Measurements from ENCODE around the gene REC8. TPM values are rescaled to one million over a fixed set of nuclear protein-coding genes. Genes with fewer than 3 reads are reported as not detected.

REC8 gene
- total RNA-seq = 1.1 and 1.6 TPM in 2 replicates
- polyA plus RNA-seq (2012) = 3.5 TPM

- DNase-seq (ENCODE audit: low read depth) = no peak
Observed at GRCh38 chr14:24171422-24172260, at the start of gene REC8. REC8 (plus strand) TSS chr14:24172080; CDS start chr14:24172553, 473 bp downstream.

GRCh38 chr14:24122416-24122815 lies 49.5 kb upstream of the REC8 start:
- no peak for DNase-seq (ENCODE audit: low read depth)

- no peak for DNase-seq (ENCODE audit: low read depth)
Observed at GRCh38 chr14:24122898-24123297, 49.0 kb upstream of the REC8 start.

GRCh38 chr14:24123424-24124417 lies 48.2 kb upstream of the REC8 start:
- no peak for DNase-seq (ENCODE audit: low read depth)

- no peak for DNase-seq (ENCODE audit: low read depth)
Observed at GRCh38 chr14:24126939-24127338, 44.9 kb upstream of the REC8 start.

GRCh38 chr14:24127673-24128072 lies 44.2 kb upstream of the REC8 start:
- DNase-seq (ENCODE audit: low read depth) = no peak

- DNase-seq (ENCODE audit: low read depth) = no peak
Observed at GRCh38 chr14:24129410-24129998, 42.4 kb upstream of the REC8 start.

GRCh38 chr14:24130380-24130716 lies 41.5 kb upstream of the REC8 start, which contains the start of gene FITM1:
FITM1 (plus strand) TSS chr14:24130659; CDS start chr14:24131564, 905 bp downstream.
- DNase-seq (ENCODE audit: low read depth) = no peak

- DNase-seq (ENCODE audit: low read depth) = peak; percentile 96
Observed at GRCh38 chr14:24130717-24131548, 40.9 kb upstream of the REC8 start.

- DNase-seq (ENCODE audit: low read depth) = peak; percentile 59
Observed at GRCh38 chr14:24131549-24131966, 40.3 kb upstream of the REC8 start.

GRCh38 chr14:24132061-24132685 lies 39.7 kb upstream of the REC8 start:
- no peak for DNase-seq (ENCODE audit: low read depth)

GRCh38 chr14:24132976-24133375 lies 38.9 kb upstream of the REC8 start:
- DNase-seq (ENCODE audit: low read depth) = no peak

- no peak for DNase-seq (ENCODE audit: low read depth)
Observed at GRCh38 chr14:24133735-24134134, 38.1 kb upstream of the REC8 start.

- DNase-seq (ENCODE audit: low read depth) = peak; percentile 44
Observed at GRCh38 chr14:24135584-24135833, 36.4 kb upstream of the REC8 start.

GRCh38 chr14:24135834-24136683 lies 35.8 kb upstream of the REC8 start, which contains the start of gene PSME1:
PSME1 (plus strand) TSS chr14:24136194; CDS start chr14:24136263, 69 bp downstream.
- DNase-seq (ENCODE audit: low read depth) = peak; percentile 91

GRCh38 chr14:24136684-24137528 lies 35.0 kb upstream of the REC8 start:
- DNase-seq (ENCODE audit: low read depth) = no peak

GRCh38 chr14:24137529-24138395 lies 34.1 kb upstream of the REC8 start:
- DNase-seq (ENCODE audit: low read depth) = no peak

Measured in myocyte (in vitro differentiated cells).